ENCODE measurements around the gene WIZ. TPM values are rescaled to one million over a fixed set of nuclear protein-coding genes. Genes with fewer than 3 reads are reported as not detected.

WIZ gene
- total RNA-seq, 1 experiment from 2014 or later: 27.3 TPM

GRCh38 chr19:15469513-15470297, 19.9 kb upstream of the WIZ start:
- ChIA-PET CTCF (interaction anchor here (0.6 kb wide), 1 partner anchor 171 kb away, joined by 3 read pairs; no protein-coding TSS in a partner anchor), POLR2A (ENCODE audit: unreplicated experiment) (no interaction called here)
- Histone ChIP-seq H3F3A (ENCODE audit: insufficient read depth, low read depth) (peaks cover 18% of the 10 kb centered on the region; the same call in 1 of the 2 replicates), H3K4me3 (no peak overlapping the region), H3K27ac (no peak overlapping the region), H3K79me2 (ENCODE audit: low read depth) (no peaks in the 10 kb centered on the region), H3K9me2 (ENCODE audit: insufficient read depth) (no peaks in the 10 kb centered on the region), H3K36me3 (ENCODE audit: low read depth) (no peaks in the 10 kb centered on the region), H3K4me2 (no peak overlapping the region), H3K4me1 (replicated peaks; ENCODE audit: insufficient read depth) (peaks cover 9% of the 10 kb centered on the region; the same call in 1 of the 2 replicates), H3K9me3 (ENCODE audit: insufficient read depth, low read depth) (no peaks in the 10 kb centered on the region), H4K20me1 (ENCODE audit: insufficient read depth) (no peaks in the 10 kb centered on the region), H2AFZ (no peak overlapping the region), H3K27me3 (ENCODE audit: insufficient read depth, low read depth) (no peaks in the 10 kb centered on the region)
- intact Hi-C loops (cut with micrococcal nuclease; ENCODE audit: unreplicated experiment): no loop called here
- no TSS peak for BruUV-seq (replicated peaks)
- TF ChIP-seq EZH2 (IDR thresholded peaks at IDR 0.05; ENCODE audit: low read depth) (no peak), CTCF (conservative IDR thresholded peaks at IDR 0.05) (no peak)
- DNase-seq: no peak

GRCh38 chr19:15468675-15469512, 19.1 kb upstream of the WIZ start:
- ChIA-PET CTCF (no interaction called here), POLR2A (ENCODE audit: unreplicated experiment) (no interaction called here)
- Histone ChIP-seq H4K20me1 (ENCODE audit: insufficient read depth) (no peaks in the 10 kb centered on the region), H3K4me1 (replicated peaks; ENCODE audit: insufficient read depth) (peaks cover 9% of the 10 kb centered on the region; the same call in 1 of the 2 replicates), H3K9me2 (ENCODE audit: insufficient read depth) (no peaks in the 10 kb centered on the region), H3F3A (ENCODE audit: insufficient read depth, low read depth) (peaks cover 18% of the 10 kb centered on the region; the same call in 1 of the 2 replicates), H3K4me3 (no peak overlapping the region), H3K4me2 (no peak overlapping the region), H3K27ac (no peak overlapping the region), H2AFZ (no peak overlapping the region), H3K79me2 (ENCODE audit: low read depth) (no peaks in the 10 kb centered on the region), H3K36me3 (ENCODE audit: low read depth) (no peaks in the 10 kb centered on the region), H3K9me3 (ENCODE audit: insufficient read depth, low read depth) (no peaks in the 10 kb centered on the region), H3K27me3 (ENCODE audit: insufficient read depth, low read depth) (no peaks in the 10 kb centered on the region)
- intact Hi-C loops (cut with micrococcal nuclease; ENCODE audit: unreplicated experiment): no loop called here
- DNase-seq: no peak
- no TSS peak for BruUV-seq (replicated peaks)
- no peak for TF ChIP-seq EZH2 (IDR thresholded peaks at IDR 0.05; ENCODE audit: low read depth)
- no peak for TF ChIP-seq CTCF (conservative IDR thresholded peaks at IDR 0.05)

- CTCF ChIA-PET: no interaction called here
- Histone ChIP-seq H3K9me2 (ENCODE audit: insufficient read depth) (no peaks in the 10 kb centered on the region), H3K4me1 (replicated peaks; ENCODE audit: insufficient read depth) (peaks cover 9% of the 10 kb centered on the region; the same call in 1 of the 2 replicates), H3K27ac (no peak overlapping the region), H4K20me1 (ENCODE audit: insufficient read depth) (no peaks in the 10 kb centered on the region), H3K9me3 (ENCODE audit: insufficient read depth, low read depth) (no peaks in the 10 kb centered on the region), H3K27me3 (ENCODE audit: insufficient read depth, low read depth) (no peaks in the 10 kb centered on the region), H3K4me2 (no peak overlapping the region), H3F3A (ENCODE audit: insufficient read depth, low read depth) (peaks cover 14% of the 10 kb centered on the region; the same call in 1 of the 2 replicates), H2AFZ (no peak overlapping the region), H3K36me3 (ENCODE audit: low read depth) (no peaks in the 10 kb centered on the region), H3K79me2 (ENCODE audit: low read depth) (no peaks in the 10 kb centered on the region), H3K4me3 (no peak overlapping the region)
- intact Hi-C loops (cut with micrococcal nuclease; ENCODE audit: unreplicated experiment): no loop called here
- BruUV-seq (replicated peaks): no TSS peak
- TF ChIP-seq EZH2 (IDR thresholded peaks at IDR 0.05; ENCODE audit: low read depth) (no peak), CTCF (conservative IDR thresholded peaks at IDR 0.05) (no peak)
- POLR2A ChIA-PET (ENCODE audit: unreplicated experiment): no interaction called here
- DNase-seq: no peak
Measured at GRCh38 chr19:15467734-15468214, 18.0 kb upstream of the WIZ start.

Data from PC-9 (cell line).